ENCODE measurements around the gene TMF1.

Gene TMF1

DNA sequence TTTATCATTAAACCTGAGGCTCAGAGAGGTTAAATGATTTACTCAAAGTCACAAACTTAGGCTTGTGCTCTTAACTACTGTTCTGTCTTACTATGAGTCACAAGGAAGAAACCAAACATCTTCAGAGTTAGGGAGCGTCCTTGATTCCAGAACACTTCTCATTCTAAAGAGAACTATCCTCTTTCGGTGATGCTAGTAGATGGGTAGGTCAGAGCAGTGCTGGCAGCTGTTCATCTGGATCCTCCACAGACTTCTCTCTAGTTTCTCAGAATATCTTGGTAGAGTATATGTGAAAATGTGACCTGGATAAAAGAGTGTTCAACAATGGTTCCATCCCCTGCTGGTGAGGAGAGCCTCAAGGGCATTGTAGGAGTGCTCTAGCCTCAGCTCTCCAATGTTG, 35.9 kb upstream of the TMF1 start:
- Histone ChIP-seq H3K36me3 (ENCODE audit: control insufficient read depth, insufficient read depth, low read length) (no peaks in the 10 kb centered on the region), H3K4me3 (ENCODE audit: low read depth, low read length) (no peak overlapping the region), H3K27ac (ENCODE audit: low read depth, low read length) (no peak overlapping the region), H3K9ac (ENCODE audit: low read depth, low read length) (no peak overlapping the region), H3K4me1 (ENCODE audit: control insufficient read depth, insufficient read depth, low read length) (peaks cover 34% of the 10 kb centered on the region), H3K27me3 (ENCODE audit: control insufficient read depth, insufficient read depth, low read length) (no peaks in the 10 kb centered on the region), H3K9me3 (ENCODE audit: control insufficient read depth, insufficient read depth, low read length) (no peaks in the 10 kb centered on the region)

DNA sequence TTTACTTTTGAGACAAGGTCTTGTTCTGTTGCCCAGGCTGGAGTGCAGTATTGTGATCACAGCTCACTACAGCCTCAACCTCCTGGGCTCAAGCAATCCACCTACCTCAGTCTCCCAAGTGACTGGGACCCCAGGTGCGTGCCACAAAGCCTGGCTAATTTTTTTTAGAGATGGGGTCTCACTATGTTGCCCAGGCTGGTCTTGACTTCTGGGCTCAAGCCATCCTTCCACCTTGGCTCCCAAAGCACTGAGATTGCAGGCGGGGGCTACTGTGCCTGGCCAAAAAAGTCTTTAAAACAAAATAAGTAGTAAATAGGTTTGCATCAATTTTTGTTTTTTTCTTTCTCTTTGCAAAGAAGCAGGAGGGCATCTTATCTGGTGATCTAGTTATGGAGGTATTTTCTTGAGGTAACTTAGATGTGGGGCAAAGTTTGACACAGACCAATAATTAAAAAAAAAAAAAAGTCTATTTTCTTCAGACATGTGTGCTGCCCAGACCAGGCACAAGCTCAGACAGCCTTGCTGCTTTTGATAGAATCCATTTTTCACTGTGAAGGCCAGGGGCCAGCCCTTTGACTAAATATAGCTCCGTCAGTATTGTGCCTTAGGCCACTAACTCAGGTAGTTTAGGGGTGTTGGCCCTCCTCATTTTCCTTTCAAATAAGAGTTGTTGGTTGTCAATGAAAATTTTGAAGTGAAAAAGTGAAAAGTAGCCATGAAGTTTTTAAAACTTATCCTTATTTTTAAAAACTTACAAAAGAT, 35.1 kb upstream of the TMF1 start:
- Histone ChIP-seq H3K27me3 (ENCODE audit: control insufficient read depth, insufficient read depth, low read length) (no peaks in the 10 kb centered on the region), H3K9me3 (ENCODE audit: control insufficient read depth, insufficient read depth, low read length) (no peaks in the 10 kb centered on the region), H3K36me3 (ENCODE audit: control insufficient read depth, insufficient read depth, low read length) (no peaks in the 10 kb centered on the region), H3K27ac (ENCODE audit: low read depth, low read length) (no peak overlapping the region), H3K4me3 (ENCODE audit: low read depth, low read length) (no peak overlapping the region), H3K4me1 (ENCODE audit: control insufficient read depth, insufficient read depth, low read length) (peaks cover 31% of the 10 kb centered on the region), H3K9ac (ENCODE audit: low read depth, low read length) (no peak overlapping the region)

DNA sequence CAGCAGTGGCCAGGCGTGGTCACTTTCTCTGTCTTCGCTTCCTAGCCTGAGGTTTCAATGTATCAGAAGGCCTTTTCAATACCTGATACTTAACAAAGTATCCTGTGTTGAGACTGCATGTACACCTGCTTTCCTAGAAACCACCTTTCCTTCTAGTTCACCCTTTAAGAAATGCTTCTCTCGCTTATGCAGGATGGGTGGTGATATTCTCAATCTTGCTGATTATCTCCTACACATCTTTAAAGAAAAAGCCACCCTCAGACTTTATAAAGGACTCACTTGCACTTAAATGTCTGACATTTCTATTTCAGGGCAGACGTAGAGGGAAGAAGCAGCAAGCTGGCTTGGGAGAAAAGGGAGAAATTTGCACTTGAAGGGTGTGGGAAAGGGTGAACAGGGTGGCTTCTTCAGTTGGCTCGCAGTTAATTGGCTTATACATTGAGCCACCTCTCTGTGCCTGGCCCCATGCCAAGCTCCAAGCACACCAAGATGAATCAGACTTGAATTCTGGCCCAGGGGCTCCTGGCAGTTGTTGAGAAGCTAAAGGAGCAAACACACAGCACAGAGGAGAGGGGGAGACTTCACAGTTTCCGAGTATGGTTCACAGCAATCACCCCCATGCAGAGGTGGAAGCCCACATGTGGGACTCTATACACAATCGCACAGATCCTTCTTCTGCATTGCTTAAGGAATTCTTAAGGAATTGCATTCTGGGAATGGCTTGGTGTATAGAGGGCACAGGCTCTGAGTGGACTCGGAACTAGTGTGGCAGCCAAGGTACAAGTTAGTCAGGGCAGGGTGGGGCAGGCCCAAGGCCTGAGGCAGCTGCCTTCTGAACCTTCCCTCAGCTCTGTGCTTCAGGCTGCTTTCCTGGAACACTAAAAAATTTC, 33.9 kb upstream of the TMF1 start:
- Histone ChIP-seq H3K9ac (ENCODE audit: low read depth, low read length) (no peak overlapping the region), H3K4me1 (ENCODE audit: control insufficient read depth, insufficient read depth, low read length) (peaks cover 25% of the 10 kb centered on the region), H3K9me3 (ENCODE audit: control insufficient read depth, insufficient read depth, low read length) (no peaks in the 10 kb centered on the region), H3K4me3 (ENCODE audit: low read depth, low read length) (peak overlapping the region; percentile 84), H3K36me3 (ENCODE audit: control insufficient read depth, insufficient read depth, low read length) (no peaks in the 10 kb centered on the region), H3K27ac (ENCODE audit: low read depth, low read length) (peak overlapping the region; percentile 36), H3K27me3 (ENCODE audit: control insufficient read depth, insufficient read depth, low read length) (no peaks in the 10 kb centered on the region)

DNA sequence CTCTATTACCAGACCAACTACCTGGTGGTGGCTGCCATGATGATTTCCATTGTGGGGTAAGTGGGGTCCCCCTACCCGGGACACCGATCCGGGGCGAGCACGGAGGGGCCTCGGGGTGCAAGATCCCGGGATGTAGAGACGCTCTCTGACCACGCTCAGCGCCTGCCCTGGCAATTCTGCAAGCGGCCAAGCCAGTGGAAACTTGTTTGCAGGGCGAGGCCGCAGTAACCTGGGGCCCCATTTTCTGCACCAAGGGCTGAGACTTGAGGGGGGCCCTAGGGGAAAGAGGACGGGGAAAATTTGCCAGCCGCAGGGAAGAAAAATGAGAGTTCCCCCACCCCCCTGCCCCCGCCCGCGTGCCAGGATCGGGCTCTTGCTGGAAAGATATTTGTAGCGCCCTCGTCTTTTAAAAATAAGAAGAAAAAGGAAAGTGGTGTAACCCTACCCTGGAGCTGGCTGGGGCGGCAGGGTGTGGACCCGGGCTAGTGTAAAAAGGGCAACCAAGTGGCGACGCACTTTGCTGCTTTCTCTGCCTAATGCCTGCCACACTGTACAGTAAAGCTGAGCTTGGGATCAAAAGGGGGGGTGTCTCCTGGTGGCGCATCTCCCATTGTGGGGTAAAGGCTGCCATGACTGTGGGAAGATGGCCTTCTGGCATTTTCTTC, 33.2 kb upstream of the TMF1 start:
- H3K4me1 ChIP-seq (ENCODE audit: control insufficient read depth, insufficient read depth, low read length): peaks cover 28% of the 10 kb centered on the region

DNA sequence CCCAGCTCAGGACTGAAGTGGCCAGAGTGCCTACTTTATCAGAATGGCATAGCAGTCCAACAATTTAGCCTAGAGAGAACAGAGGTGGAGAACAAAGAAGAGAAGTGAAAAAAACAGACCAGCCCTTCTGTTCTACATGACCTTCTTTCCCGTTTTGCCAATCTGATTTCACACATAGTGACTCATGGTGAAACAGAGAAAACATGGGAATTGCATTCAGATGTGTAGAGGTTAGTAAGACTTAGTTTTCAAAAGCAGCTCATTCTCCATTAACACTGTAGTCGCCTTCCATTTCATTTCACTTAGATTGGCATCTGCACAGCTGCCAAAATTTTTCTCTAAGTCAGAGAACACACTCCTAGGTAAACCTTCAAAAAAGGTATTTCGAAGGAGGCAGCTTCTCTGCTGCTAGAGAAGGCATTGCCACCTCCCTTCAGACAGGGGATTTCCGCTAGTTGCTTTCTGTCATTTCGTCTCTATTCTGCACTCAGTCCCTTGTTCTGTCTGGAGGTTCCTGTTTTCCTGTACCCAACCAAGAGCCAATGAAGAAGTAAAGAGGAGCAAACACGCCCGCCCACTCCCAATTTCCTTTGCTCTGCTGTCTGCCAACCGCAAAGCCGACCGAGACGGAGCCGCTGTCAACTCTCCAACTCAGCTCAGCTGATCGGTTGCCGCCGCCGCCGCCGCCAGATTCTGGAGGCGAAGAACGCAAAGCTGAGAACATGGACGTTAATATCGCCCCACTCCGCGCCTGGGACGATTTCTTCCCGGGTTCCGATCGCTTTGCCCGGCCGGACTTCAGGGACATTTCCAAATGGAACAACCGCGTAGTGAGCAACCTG, 32.4 kb upstream of the TMF1 start, which contains the start of gene ARL6IP5:
ARL6IP5 (plus strand) TSS at position 612 of the 842 bp plus-strand sequence; CDS start at position 723, 111 bp downstream.
- Histone ChIP-seq H3K27me3 (ENCODE audit: control insufficient read depth, insufficient read depth, low read length) (no peaks in the 10 kb centered on the region), H3K36me3 (ENCODE audit: control insufficient read depth, insufficient read depth, low read length) (no peaks in the 10 kb centered on the region), H3K4me1 (ENCODE audit: control insufficient read depth, insufficient read depth, low read length) (peaks cover 22% of the 10 kb centered on the region), H3K9me3 (ENCODE audit: control insufficient read depth, insufficient read depth, low read length) (no peaks in the 10 kb centered on the region), H3K9ac (ENCODE audit: low read depth, low read length) (peak within 1 kb of the TSS; percentile 39), H3K27ac (ENCODE audit: low read depth, low read length) (peak within 1 kb of the TSS; percentile 36), H3K4me3 (ENCODE audit: low read depth, low read length) (peak within 1 kb of the TSS; percentile 84)

More for the DNA sequence above, 33.2 kb upstream of the TMF1 start:
- Histone ChIP-seq H3K27me3 (ENCODE audit: control insufficient read depth, insufficient read depth, low read length) (no peaks in the 10 kb centered on the region), H3K27ac (ENCODE audit: low read depth, low read length) (peak overlapping the region; percentile 36), H3K9ac (ENCODE audit: low read depth, low read length) (peak overlapping the region; percentile 39), H3K9me3 (ENCODE audit: control insufficient read depth, insufficient read depth, low read length) (no peaks in the 10 kb centered on the region), H3K4me3 (ENCODE audit: low read depth, low read length) (peak overlapping the region; percentile 84), H3K36me3 (ENCODE audit: control insufficient read depth, insufficient read depth, low read length) (no peaks in the 10 kb centered on the region)

DNA sequence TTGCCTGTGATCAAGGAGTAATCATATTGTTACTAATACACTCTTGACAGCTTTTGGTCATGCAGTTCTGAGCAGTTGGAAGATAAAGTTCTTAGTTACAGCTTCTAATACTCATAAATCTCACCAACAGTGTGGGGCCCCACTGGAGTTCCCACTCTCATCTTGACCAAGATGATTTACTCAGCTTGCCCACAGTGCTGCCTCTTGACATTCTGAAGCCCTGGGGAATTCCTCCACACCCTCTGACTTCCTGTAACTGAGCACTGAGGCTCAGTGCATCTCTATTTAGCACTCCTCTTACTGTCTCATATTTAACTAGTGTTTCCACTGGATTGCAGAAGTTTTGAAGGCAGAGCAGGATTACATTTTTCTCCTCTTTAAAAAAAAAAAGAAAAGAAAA, 30.7 kb upstream of the TMF1 start:
- Histone ChIP-seq H3K4me1 (ENCODE audit: control insufficient read depth, insufficient read depth, low read length) (peaks cover 22% of the 10 kb centered on the region), H3K27ac (ENCODE audit: low read depth, low read length) (no peak overlapping the region)

DNA sequence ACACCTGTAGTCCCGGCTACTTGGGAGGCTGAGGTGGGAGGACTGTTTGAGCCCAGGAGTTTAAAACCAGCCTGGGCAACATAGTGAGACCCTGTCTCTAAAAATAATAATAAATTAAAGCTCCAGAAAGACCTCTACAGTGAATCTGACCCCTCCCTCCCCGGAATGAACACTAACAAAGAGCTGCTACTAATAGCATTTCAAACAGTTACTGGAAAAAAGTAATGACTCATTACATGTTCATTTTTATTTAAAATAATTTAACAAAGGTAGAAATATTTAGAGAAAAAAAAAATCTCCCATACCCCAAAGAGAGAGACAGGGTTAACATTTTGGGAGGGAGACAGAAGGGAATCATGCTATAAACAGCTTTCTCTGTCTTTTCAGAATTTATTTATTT, 30.2 kb upstream of the TMF1 start:
- peaks cover 22% of the 10 kb centered on the region for H3K4me1 ChIP-seq (ENCODE audit: control insufficient read depth, insufficient read depth, low read length)
- H3K36me3 ChIP-seq (ENCODE audit: control insufficient read depth, insufficient read depth, low read length): no peaks in the 10 kb centered on the region
- H3K9ac ChIP-seq (ENCODE audit: low read depth, low read length): no peak overlapping the region
- no peaks in the 10 kb centered on the region for H3K9me3 ChIP-seq (ENCODE audit: control insufficient read depth, insufficient read depth, low read length)
- no peak overlapping the region for H3K27ac ChIP-seq (ENCODE audit: low read depth, low read length)
- H3K4me3 ChIP-seq (ENCODE audit: low read depth, low read length): no peak overlapping the region
- H3K27me3 ChIP-seq (ENCODE audit: control insufficient read depth, insufficient read depth, low read length): no peaks in the 10 kb centered on the region

More for the DNA sequence above, 30.7 kb upstream of the TMF1 start:
- H3K27me3 ChIP-seq (ENCODE audit: control insufficient read depth, insufficient read depth, low read length): no peaks in the 10 kb centered on the region
- H3K4me3 ChIP-seq (ENCODE audit: low read depth, low read length): no peak overlapping the region
- no peaks in the 10 kb centered on the region for H3K36me3 ChIP-seq (ENCODE audit: control insufficient read depth, insufficient read depth, low read length)
- H3K9me3 ChIP-seq (ENCODE audit: control insufficient read depth, insufficient read depth, low read length): no peaks in the 10 kb centered on the region
- no peak overlapping the region for H3K9ac ChIP-seq (ENCODE audit: low read depth, low read length)

DNA sequence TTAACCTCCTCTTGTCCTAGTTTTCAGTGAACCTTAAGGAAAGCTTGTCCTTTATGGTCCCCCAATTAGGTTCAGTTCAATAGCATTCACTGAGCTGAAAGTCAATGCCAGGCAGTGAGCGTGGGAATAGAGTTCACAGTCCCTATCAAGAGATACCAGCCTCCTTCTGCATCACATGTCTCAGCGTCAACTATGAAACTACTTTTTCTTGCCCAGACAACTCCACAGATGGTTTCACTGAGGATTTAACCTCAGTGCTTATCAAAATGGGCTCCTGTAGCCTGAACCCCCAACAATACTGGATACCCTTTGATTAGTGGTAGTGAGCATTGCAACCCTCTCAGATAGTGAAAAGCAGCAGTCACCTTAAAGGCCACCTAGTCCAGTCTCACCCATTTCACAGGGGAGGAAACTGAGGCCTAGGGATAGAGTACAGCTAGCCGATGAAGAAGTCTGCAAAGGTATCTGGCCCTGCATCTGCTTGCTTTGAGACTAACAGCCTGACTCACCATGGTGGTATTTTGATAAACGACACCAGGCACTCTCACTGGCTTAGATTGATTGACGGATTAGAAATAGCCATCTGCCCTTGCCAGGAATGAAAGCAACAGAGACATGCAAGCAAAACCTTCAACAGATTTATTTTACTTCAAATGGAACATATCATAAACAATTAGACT, 29.6 kb upstream of the TMF1 start:
- Histone ChIP-seq H3K4me3 (ENCODE audit: low read depth, low read length) (no peak overlapping the region), H3K9ac (ENCODE audit: low read depth, low read length) (no peak overlapping the region), H3K9me3 (ENCODE audit: control insufficient read depth, insufficient read depth, low read length) (no peaks in the 10 kb centered on the region), H3K27ac (ENCODE audit: low read depth, low read length) (no peak overlapping the region), H3K27me3 (ENCODE audit: control insufficient read depth, insufficient read depth, low read length) (no peaks in the 10 kb centered on the region), H3K36me3 (ENCODE audit: control insufficient read depth, insufficient read depth, low read length) (no peaks in the 10 kb centered on the region), H3K4me1 (ENCODE audit: control insufficient read depth, insufficient read depth, low read length) (peaks cover 22% of the 10 kb centered on the region)

DNA sequence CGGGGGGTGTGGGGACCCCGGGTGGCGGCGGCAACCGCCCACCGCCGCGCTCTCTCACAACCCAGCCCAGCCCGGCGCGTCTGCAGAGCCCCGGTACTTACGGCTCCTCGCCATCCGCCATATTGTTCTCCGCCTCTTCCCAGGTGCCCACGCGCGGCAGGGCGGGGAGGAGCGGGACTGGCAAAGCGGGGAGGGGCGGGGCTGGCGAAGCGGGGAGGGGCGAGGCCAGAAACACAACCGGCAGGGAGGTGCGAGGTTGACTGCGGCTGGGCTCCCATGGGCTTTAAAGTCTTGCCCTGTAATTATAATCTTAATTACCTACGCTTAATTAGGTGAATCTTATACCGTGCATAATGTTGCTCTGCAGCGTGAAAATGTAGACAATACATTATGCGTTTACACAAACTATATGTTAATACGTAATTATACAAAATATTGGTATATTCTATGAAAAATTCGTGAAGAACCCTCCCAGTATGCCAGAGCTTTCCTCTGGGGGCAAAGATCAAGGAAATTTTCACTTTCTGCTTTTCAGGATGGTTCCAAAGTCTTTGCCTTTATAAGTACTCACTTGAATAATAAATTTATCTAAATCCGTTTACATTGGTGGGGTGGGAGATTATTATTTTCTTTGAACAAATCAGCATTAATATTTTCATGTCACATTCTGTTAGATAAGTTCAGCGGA, 28.2 kb upstream of the TMF1 start, which contains the start of gene UBA3:
UBA3 (minus strand) TSS at position 133 of the 688 bp plus-strand sequence; CDS start at position 121, 12 bp downstream.
- peaks cover 3% of the 10 kb centered on the region; the same call in 1 of the 2 replicates for H3K36me3 ChIP-seq (ENCODE audit: control insufficient read depth, insufficient read depth, low read length)
- peak within 1 kb of the TSS; percentile 83 for H3K27ac ChIP-seq (ENCODE audit: low read depth, low read length)
- peaks cover 16% of the 10 kb centered on the region for H3K4me1 ChIP-seq (ENCODE audit: control insufficient read depth, insufficient read depth, low read length)
- H3K9me3 ChIP-seq (ENCODE audit: control insufficient read depth, insufficient read depth, low read length): no peaks in the 10 kb centered on the region
- H3K4me3 ChIP-seq (ENCODE audit: low read depth, low read length): peak within 1 kb of the TSS; percentile 82
- H3K9ac ChIP-seq (ENCODE audit: low read depth, low read length): peak within 1 kb of the TSS; percentile 66
- H3K27me3 ChIP-seq (ENCODE audit: control insufficient read depth, insufficient read depth, low read length): no peaks in the 10 kb centered on the region
